IMR-90 (cell line): ENCODE data around the gene WASF3. TPM values are rescaled to one million over a fixed set of nuclear protein-coding genes. Genes with fewer than 3 reads are reported as not detected.

Source experiments
- ATAC-seq: fragments of 200-7000 bp; cut with Tn5 transposase; 2 replicates; pipeline ENCODE4 v1.9.1; 2020; ENCODE audit warnings: low read depth, mild to moderate bottlenecking, moderate library complexity
- BruUV-seq: library from RNA; stranded (reverse); fragments of 400-500 nt; replicated peaks from 2 replicates; lab custom pipeline; 2021; lab: Mats Ljungman, UMichigan
- CTCF ChIA-PET: fragments of 300-600 bp; formaldehyde crosslinking; extraction: SDS; loops from one replicate; lab custom pipeline; 2021; ENCODE audit warnings: antibody characterized with exemption; lab: Yijun Ruan, JAX
- POLR2A ChIA-PET: fragments of 300-600 bp; sonication (Branson Sonifier 250); formaldehyde crosslinking; loops from one replicate; lab custom pipeline; 2022; ENCODE audit warnings: antibody characterized with exemption; ENCODE audit not compliant: unreplicated experiment; lab: Charles Lee
- DNase-seq: peaks from one replicate; pipeline ENCODE4 v3.0.0; 2013
- H2AFZ ChIP-seq: replicated peaks from 2 replicates; pipeline ENCODE3; 2013; ENCODE audit warnings: low read length, mild to moderate bottlenecking; ENCODE audit not compliant: poor library complexity
- H2AK5ac ChIP-seq: 2 replicates; pipeline ENCODE4 v1.6.1; 2013; ENCODE audit warnings: low read depth, low read length, inconsistent platforms
- H2AK9ac ChIP-seq: replicated peaks from 2 replicates; pipeline ENCODE3; 2013; ENCODE audit warnings: mild to moderate bottlenecking, low read depth, low read length, moderate library complexity; ENCODE audit not compliant: poor library complexity
- H2BK120ac ChIP-seq: 2 replicates; pipeline ENCODE4 v1.6.1; 2013; ENCODE audit warnings: low read depth, low read length, inconsistent platforms
- H2BK15ac ChIP-seq: 3 replicates; pipeline ENCODE4 v1.6.1; 2013; ENCODE audit warnings: low read depth, low read length, inconsistent platforms
- H2BK20ac ChIP-seq: 2 replicates; pipeline ENCODE4 v1.6.1; 2013; ENCODE audit warnings: low read depth, mild to moderate bottlenecking, inconsistent platforms, low read length, moderate library complexity
- H2BK5ac ChIP-seq: 2 replicates; pipeline ENCODE4 v1.6.1; 2013; ENCODE audit warnings: mild to moderate bottlenecking, low read depth, low read length, inconsistent platforms; ENCODE audit not compliant: poor library complexity, severe bottlenecking
- H3K14ac ChIP-seq: replicated peaks from 2 replicates; pipeline ENCODE4 v1.6.1; 2013; ENCODE audit warnings: low read depth, low read length, inconsistent platforms
- H3K18ac ChIP-seq: 2 replicates; pipeline ENCODE4 v1.6.1; 2013; ENCODE audit warnings: low read depth, low read length, control low read depth
- H3K23ac ChIP-seq: 2 replicates; pipeline ENCODE4 v1.6.1; 2013; ENCODE audit warnings: low read depth, low read length, inconsistent platforms
- H3K27ac ChIP-seq: 2 replicates; pipeline ENCODE4 v1.5.1; 2013; ENCODE audit warnings: mild to moderate bottlenecking, control low read depth, low read length; ENCODE audit not compliant: insufficient read depth
- H3K27me3 ChIP-seq: 2 replicates; pipeline ENCODE4 v1.6.1; 2013; ENCODE audit warnings: low read length; ENCODE audit not compliant: control insufficient read depth, insufficient read depth
- H3K36me3 ChIP-seq: 2 replicates; pipeline ENCODE4 v1.6.1; 2013; ENCODE audit warnings: low read length, mixed read lengths; ENCODE audit not compliant: control insufficient read depth, insufficient read depth
- H3K4ac ChIP-seq: 2 replicates; pipeline ENCODE4 v1.6.1; 2013; ENCODE audit warnings: low read depth, low read length, inconsistent platforms
- H3K4me1 ChIP-seq: 2 replicates; pipeline ENCODE4 v1.6.1; 2013; ENCODE audit warnings: low read length, mixed read lengths; ENCODE audit not compliant: control insufficient read depth, insufficient read depth
- H3K4me2 ChIP-seq: 2 replicates; pipeline ENCODE4 v1.6.1; 2013; ENCODE audit warnings: low read depth, mild to moderate bottlenecking, control low read depth, low read length, moderate library complexity
- H3K4me3 ChIP-seq: 2 replicates; pipeline ENCODE4 v1.5.1; 2013; ENCODE audit warnings: low read depth, mild to moderate bottlenecking, control low read depth, low read length, moderate library complexity; ENCODE audit not compliant: insufficient read depth
- H3K56ac ChIP-seq: 2 replicates; pipeline ENCODE4 v1.6.1; 2013; ENCODE audit warnings: low read length, inconsistent platforms; ENCODE audit not compliant: insufficient read depth; ENCODE audit errors: extremely low read depth
- H3K79me1 ChIP-seq, 2 experiments: 2 replicates each; pipeline ENCODE4 v1.6.1; 2013; ENCODE audit warnings: low read length in 2 of 2, inconsistent platforms in 1 of 2, low read depth in 1 of 2
- H3K9ac ChIP-seq: 2 replicates; pipeline ENCODE4 v1.6.1; 2013; ENCODE audit warnings: low read depth, low read length, control low read depth
- H3K9me1 ChIP-seq: 2 replicates; pipeline ENCODE4 v1.6.1; 2013; ENCODE audit warnings: low read length, inconsistent platforms; ENCODE audit not compliant: insufficient read depth
- H3K9me3 ChIP-seq: 2 replicates; pipeline ENCODE4 v1.6.1; 2013; ENCODE audit warnings: low read length; ENCODE audit not compliant: control insufficient read depth, insufficient read depth
- H4K20me1 ChIP-seq: 2 replicates; pipeline ENCODE4 v1.6.1; 2013; ENCODE audit warnings: low read length, inconsistent platforms; ENCODE audit not compliant: insufficient read depth
- H4K5ac ChIP-seq: 2 replicates; pipeline ENCODE4 v1.6.1; 2013; ENCODE audit warnings: mild to moderate bottlenecking, low read depth, low read length, control low read depth
- H4K8ac ChIP-seq, 2 experiments: 2 replicates each; pipeline ENCODE4 v1.6.1; 2013; ENCODE audit warnings: low read depth in 2 of 2, low read length in 2 of 2, control low read depth in 1 of 2, inconsistent platforms in 1 of 2
- H4K91ac ChIP-seq: 2 replicates; pipeline ENCODE4 v1.6.1; 2013; ENCODE audit warnings: low read depth, low read length, inconsistent platforms; ENCODE audit not compliant: insufficient read depth
- BHLHE40 ChIP-seq: fragments of 150-350 bp; IDR thresholded peaks from 2 replicates; pipeline ENCODE4 v1.6.1; 2016; ENCODE audit warnings: mild to moderate bottlenecking, low read depth, low read length
- CEBPB ChIP-seq: IDR thresholded peaks from 2 replicates; pipeline ENCODE4 v1.6.1; 2012; ENCODE audit warnings: low read depth, low read length, improper control_type of control experiment
- CHD1 ChIP-seq: IDR thresholded peaks from 2 replicates; pipeline ENCODE4 v1.6.1; 2012; ENCODE audit warnings: low read depth, low read length, improper control_type of control experiment
- ELK1 ChIP-seq: fragments of 150-350 bp; IDR thresholded peaks from 2 replicates; pipeline ENCODE4 v1.6.1; 2016; ENCODE audit warnings: low read depth, mild to moderate bottlenecking, low read length, moderate library complexity, borderline replicate concordance
- FOS ChIP-seq: fragments of 150-350 bp; IDR thresholded peaks from 2 replicates; pipeline ENCODE4 v1.6.1; 2016; ENCODE audit warnings: low read depth, low read length
- MAFK ChIP-seq: IDR thresholded peaks from 2 replicates; pipeline ENCODE4 v1.6.1; 2012; ENCODE audit warnings: low read depth, low read length, improper control_type of control experiment
- MAZ ChIP-seq: IDR thresholded peaks from 2 replicates; pipeline ENCODE4 v1.6.1; 2012; ENCODE audit warnings: low read depth, mild to moderate bottlenecking, low read length, improper control_type of control experiment, moderate library complexity, borderline replicate concordance
- MXI1 ChIP-seq: IDR thresholded peaks from 2 replicates; pipeline ENCODE4 v1.6.1; 2012; ENCODE audit warnings: low read depth, mild to moderate bottlenecking, low read length, moderate library complexity, borderline replicate concordance
- NFE2L2 ChIP-seq: fragments of 150-350 bp; IDR thresholded peaks from 2 replicates; pipeline ENCODE4 v1.6.1; 2016; ENCODE audit warnings: low read depth, mild to moderate bottlenecking, low read length
- POLR2A ChIP-seq: IDR thresholded peaks from 2 replicates; pipeline ENCODE4 v1.6.1; 2012; ENCODE audit warnings: mild to moderate bottlenecking, low read depth, low read length
- RAD21 ChIP-seq: IDR thresholded peaks from 2 replicates; pipeline ENCODE4 v1.6.1; 2012; ENCODE audit warnings: low read length, improper control_type of control experiment
- RCOR1 ChIP-seq: IDR thresholded peaks from 2 replicates; pipeline ENCODE4 v1.6.1; 2012; ENCODE audit warnings: mild to moderate bottlenecking, low read length, improper control_type of control experiment; ENCODE audit not compliant: insufficient replicate concordance
- RFX5 ChIP-seq: IDR thresholded peaks from 2 replicates; pipeline ENCODE4 v1.8.0; 2012; ENCODE audit warnings: low read depth, mild to moderate bottlenecking, low read length, moderate library complexity
- WGBS, 2 experiments: methylation state at CpG; one replicate each; pipeline versions ENCODE4 v1.1.5 to v1.1.7; 2013; ENCODE audit warnings: missing lambda C conversion rate in 2 of 2; ENCODE audit not compliant: insufficient read length in 1 of 2; ENCODE audit errors: extremely low coverage in 2 of 2; 5-methylcytosine and 5-hydroxymethylcytosine counted together
- dilution Hi-C: fragments of 300-500 bp; cut with HindIII; formaldehyde crosslinking; loops from one replicate; pipeline ENCODE4 v1.14.3; 2018; ENCODE audit warnings: low sequenced_read_pairs; ENCODE audit not compliant: unreplicated experiment
- in situ Hi-C: fragments of 300-500 bp; cut with MboI; formaldehyde crosslinking; loops from 3 replicates; pipeline ENCODE4 v1.14.3; 2019; ENCODE audit warnings: low sequenced_read_pairs, inconsistent platforms, mixed read lengths
- intact Hi-C: fragments of 100-400 bp; cut with micrococcal nuclease; formaldehyde crosslinking; loops from 2 replicates; pipeline ENCODE4 v1.10.0; 2022
- polyA plus RNA-seq, 3 experiments: library from polyadenylated mRNA; depleted of rRNA; stranded (reverse); fragments of >200 nt; gene quantifications; 2 replicates each; pipeline ENCODE4 v1.2.3, GENCODE V29; 2012; ENCODE audit warnings: low replicate concordance in 1 of 3
- total RNA-seq: library from RNA; depleted of rRNA; stranded (reverse); fragments of >200 nt; gene quantifications from 2 replicates; pipeline ENCODE4 v1.2.3, GENCODE V29; 2012
- TF ChIP-seq, protein P1 (sequence below): conservative IDR thresholded peaks from 2 replicates; pipeline ENCODE4 v1.5.1; 2012; ENCODE audit warnings: mild to moderate bottlenecking, low read depth, low read length, improper control_type of control experiment

WASF3 gene
- total and polyA plus RNA-seq, 2 of the 4 experiments (the other 2 are of a cell fraction), result 4.3 to 11.4 TPM

DNA sequence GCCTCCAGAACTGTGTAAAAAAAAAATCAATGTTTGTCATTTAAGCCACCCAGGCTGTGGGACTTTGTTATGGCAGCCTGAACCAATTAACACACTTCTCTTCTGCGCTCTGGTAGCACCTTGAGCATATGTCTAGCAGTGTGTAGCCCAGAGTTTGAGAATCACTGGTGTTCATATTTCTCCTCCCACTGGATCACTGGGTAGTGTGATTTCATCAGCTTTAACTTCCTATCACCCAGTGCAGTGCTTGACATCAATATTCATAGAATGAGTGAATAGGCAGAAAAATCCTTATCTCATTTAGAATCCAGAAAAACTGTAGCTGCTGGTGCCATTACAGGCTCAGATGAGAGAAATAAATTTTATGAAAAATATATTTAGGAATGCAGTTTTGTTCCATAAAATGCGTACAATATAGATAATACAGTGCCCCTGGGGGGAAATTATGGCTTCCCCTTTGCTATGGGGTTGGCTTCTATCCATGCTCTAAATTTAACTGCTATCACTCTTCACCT lies 30.7 kb upstream of the WASF3 start:
- POLR2A ChIA-PET, result no interaction called here
- Histone ChIP-seq H3K14ac (no peak overlapping the region), H3K4me2 (no peak overlapping the region), H4K5ac (no peak overlapping the region), H2BK15ac (no peak overlapping the region), H3K27me3 (peaks cover 9% of the 10 kb centered on the region), H3K9me3 (no peaks in the 10 kb centered on the region), H3K4me1 (no peaks in the 10 kb centered on the region), H3K23ac (no peak overlapping the region), H3K4ac (no peak overlapping the region), H2BK5ac (no peak overlapping the region), H2AK9ac (no peak overlapping the region), H3K27ac (no peak overlapping the region), H2BK20ac (no peak overlapping the region), H3K79me1 (no peaks in the 10 kb centered on the region), H3K36me3 (no peaks in the 10 kb centered on the region), H3K9me1 (no peaks in the 10 kb centered on the region), H4K91ac (no peak overlapping the region), H4K8ac (no peak overlapping the region), H3K4me3 (no peak overlapping the region), H3K18ac (no peak overlapping the region), H2BK120ac (no peak overlapping the region), H4K20me1 (no peaks in the 10 kb centered on the region), H2AK5ac (no peak overlapping the region), H3K9ac (no peak overlapping the region), H3K56ac (no peak overlapping the region), H2AFZ (no peak overlapping the region)
- WGBS, 2 experiments, result no CpG with 5 or more reads among the region's 2 CpGs
- ATAC-seq (no peak), DNase-seq (no peak)
- no peak for TF ChIP-seq BHLHE40
- TF ChIP-seq CHD1, result no peak
- no peak for TF ChIP-seq ELK1
- no peak for TF ChIP-seq MAZ
- no peak for TF ChIP-seq RFX5
- TF ChIP-seq FOS, result no peak
- TF ChIP-seq RAD21, result no peak
- no peak for TF ChIP-seq NFE2L2
- TF ChIP-seq MAFK, result no peak
- no peak for TF ChIP-seq CEBPB
- TF ChIP-seq POLR2A, result no peak
- TF ChIP-seq RCOR1, result no peak
- TF ChIP-seq, protein P1, sequence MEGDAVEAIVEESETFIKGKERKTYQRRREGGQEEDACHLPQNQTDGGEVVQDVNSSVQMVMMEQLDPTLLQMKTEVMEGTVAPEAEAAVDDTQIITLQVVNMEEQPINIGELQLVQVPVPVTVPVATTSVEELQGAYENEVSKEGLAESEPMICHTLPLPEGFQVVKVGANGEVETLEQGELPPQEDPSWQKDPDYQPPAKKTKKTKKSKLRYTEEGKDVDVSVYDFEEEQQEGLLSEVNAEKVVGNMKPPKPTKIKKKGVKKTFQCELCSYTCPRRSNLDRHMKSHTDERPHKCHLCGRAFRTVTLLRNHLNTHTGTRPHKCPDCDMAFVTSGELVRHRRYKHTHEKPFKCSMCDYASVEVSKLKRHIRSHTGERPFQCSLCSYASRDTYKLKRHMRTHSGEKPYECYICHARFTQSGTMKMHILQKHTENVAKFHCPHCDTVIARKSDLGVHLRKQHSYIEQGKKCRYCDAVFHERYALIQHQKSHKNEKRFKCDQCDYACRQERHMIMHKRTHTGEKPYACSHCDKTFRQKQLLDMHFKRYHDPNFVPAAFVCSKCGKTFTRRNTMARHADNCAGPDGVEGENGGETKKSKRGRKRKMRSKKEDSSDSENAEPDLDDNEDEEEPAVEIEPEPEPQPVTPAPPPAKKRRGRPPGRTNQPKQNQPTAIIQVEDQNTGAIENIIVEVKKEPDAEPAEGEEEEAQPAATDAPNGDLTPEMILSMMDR, result no peak
- no peak for TF ChIP-seq MXI1
- CTCF ChIA-PET, result no interaction called here
- no TSS peak for BruUV-seq
- intact Hi-C loops, result no loop called here
- in situ Hi-C loops, result no loop called here
- dilution Hi-C loops, result no loop called here
